Astrocyte (in vitro differentiated cells and primary cell): Measurements from ENCODE around the gene NCLN. TPM values are rescaled to one million over a fixed set of nuclear protein-coding genes. Genes with fewer than 3 reads are reported as not detected.
A peak's percentile ranks its signal among the peaks of the same experiment; 100 is the strongest.

Experiments
- DNase-seq: peaks from one replicate; pipeline ENCODE4 v3.0.0-alpha.2; 2010; ENCODE audit warnings: low read depth
- FAIRE-seq: peaks from 2 replicates; lab custom pipeline; 2011; peaks lifted over from hg19 to GRCh38; lab: Jason Lieb, UNC
- H2AFZ ChIP-seq: 2 replicates; pipeline ENCODE4 v1.6.0; 2012; ENCODE audit warnings: low read depth, low read length, inconsistent platforms
- H3K27ac ChIP-seq: 2 replicates; pipeline ENCODE4 v1.5.1; 2011; ENCODE audit warnings: low read depth, low read length, inconsistent platforms
- H3K27me3 ChIP-seq: 2 replicates; pipeline ENCODE4 v1.6.0; 2011; ENCODE audit warnings: low read length, inconsistent platforms; ENCODE audit not compliant: insufficient read depth
- H3K36me3 ChIP-seq: 2 replicates; pipeline ENCODE4 v1.5.1; 2011; ENCODE audit warnings: low read length, inconsistent platforms; ENCODE audit not compliant: insufficient read depth
- H3K4me1 ChIP-seq: 2 replicates; pipeline ENCODE4 v1.5.1; 2011; ENCODE audit warnings: low read length, inconsistent platforms; ENCODE audit not compliant: insufficient read depth
- H3K4me2 ChIP-seq: 2 replicates; pipeline ENCODE4 v1.6.0; 2012; ENCODE audit warnings: low read length, inconsistent platforms
- H3K4me3 ChIP-seq: 2 replicates; pipeline ENCODE4 v1.5.1; 2011; ENCODE audit warnings: low read depth, mild to moderate bottlenecking, low read length, inconsistent platforms; ENCODE audit not compliant: insufficient read depth
- H3K79me2 ChIP-seq: 2 replicates; pipeline ENCODE4 v1.6.0; 2012; ENCODE audit warnings: mild to moderate bottlenecking, low read length, inconsistent platforms; ENCODE audit not compliant: insufficient read depth
- H3K9ac ChIP-seq: 2 replicates; pipeline ENCODE4 v1.6.0; 2012; ENCODE audit warnings: mild to moderate bottlenecking, low read length, inconsistent platforms
- H3K9me3 ChIP-seq: 2 replicates; pipeline ENCODE4 v1.5.1; 2012; ENCODE audit warnings: low read depth, mild to moderate bottlenecking, low read length, inconsistent platforms; ENCODE audit not compliant: insufficient read depth
- H4K20me1 ChIP-seq: 2 replicates; pipeline ENCODE4 v1.6.0; 2012; ENCODE audit warnings: low read length, inconsistent platforms; ENCODE audit not compliant: insufficient read depth
- H3K27ac Mint-ChIP-seq: one replicate; pipeline ENCODE4 v1.8.0; 2021; ENCODE audit warnings: mild to moderate bottlenecking, mixed read lengths; ENCODE audit not compliant: unreplicated experiment
- H3K27me3 Mint-ChIP-seq: one replicate; pipeline ENCODE4 v1.8.0; 2021; ENCODE audit warnings: low read depth, mixed read lengths; ENCODE audit not compliant: unreplicated experiment
- H3K36me3 Mint-ChIP-seq: one replicate; pipeline ENCODE4 v1.8.0; 2021; ENCODE audit warnings: low read depth, mixed read lengths; ENCODE audit not compliant: unreplicated experiment
- H3K4me1 Mint-ChIP-seq: one replicate; pipeline ENCODE4 v1.8.0; 2021; ENCODE audit warnings: low read depth, mixed read lengths; ENCODE audit not compliant: unreplicated experiment
- H3K4me3 Mint-ChIP-seq: one replicate; pipeline ENCODE4 v1.8.0; 2021; ENCODE audit warnings: mild to moderate bottlenecking, moderate library complexity, mixed read lengths; ENCODE audit not compliant: unreplicated experiment
- H3K9me3 Mint-ChIP-seq: one replicate; pipeline ENCODE4 v1.8.0; 2021; ENCODE audit warnings: mild to moderate bottlenecking, mixed read lengths; ENCODE audit not compliant: unreplicated experiment
- EZH2 ChIP-seq: IDR thresholded peaks from 2 replicates; pipeline ENCODE4 v1.6.1; 2012; ENCODE audit warnings: mild to moderate bottlenecking, low read length, inconsistent platforms; ENCODE audit not compliant: insufficient read depth
- total RNA-seq: library from RNA; stranded (reverse); gene quantifications from 2 replicates; pipeline ENCODE4 v1.2.1, GENCODE V29; 2021
- TF ChIP-seq, protein P1 (sequence below): IDR thresholded peaks from 2 replicates; pipeline ENCODE4 v1.5.1; 2011; ENCODE audit warnings: low read depth, mild to moderate bottlenecking, inconsistent platforms, low read length, moderate library complexity; ENCODE audit not compliant: insufficient read depth

The NCLN gene
- total RNA-seq, 1 donor from 2014 or later, result 95.8 TPM

DNA sequence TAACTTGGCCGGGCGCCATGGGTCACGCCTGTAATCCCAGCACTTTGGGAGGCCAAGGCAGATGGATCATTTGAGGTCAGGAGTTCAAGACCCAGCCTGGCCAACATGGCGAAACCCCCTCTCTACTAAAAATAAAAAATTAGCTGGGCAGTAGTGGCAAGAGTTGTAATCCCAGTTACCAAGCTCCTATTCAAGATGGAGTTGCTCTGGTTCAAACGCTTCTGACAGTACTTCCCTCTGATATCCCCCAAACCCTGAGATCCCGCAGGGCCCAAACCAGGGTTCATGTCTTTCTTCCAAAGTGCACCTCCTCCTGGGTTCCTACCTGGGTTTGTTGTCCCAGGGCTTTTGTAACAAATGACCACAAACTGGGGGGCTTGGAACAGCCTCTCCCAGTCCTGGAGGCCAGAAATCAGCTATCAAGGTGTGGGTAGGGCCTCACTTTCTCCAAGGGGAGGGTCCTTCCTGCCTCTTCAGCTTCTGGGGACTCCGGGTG, 52.4 kb downstream of the NCLN start:
- Histone ChIP-seq H3K9me3 (no peaks in the 10 kb centered on the region), H3K79me2 (no peaks in the 10 kb centered on the region), H3K27me3 (peaks cover 2% of the 10 kb centered on the region), H3K9ac (no peak overlapping the region), H3K4me1 (no peaks in the 10 kb centered on the region), H3K4me3 (no peak overlapping the region), H3K4me2 (no peak overlapping the region), H3K36me3 (no peaks in the 10 kb centered on the region), H2AFZ (no peak overlapping the region), H3K27ac (no peak overlapping the region), H4K20me1 (no peaks in the 10 kb centered on the region)
- FAIRE-seq (no peak), DNase-seq (no peak)
- H3K4me3 Mint-ChIP-seq, result no peak overlapping the region
- H3K4me1 Mint-ChIP-seq, result no peaks in the 10 kb centered on the region
- H3K36me3 Mint-ChIP-seq, result no peaks in the 10 kb centered on the region
- TF ChIP-seq, protein P1, sequence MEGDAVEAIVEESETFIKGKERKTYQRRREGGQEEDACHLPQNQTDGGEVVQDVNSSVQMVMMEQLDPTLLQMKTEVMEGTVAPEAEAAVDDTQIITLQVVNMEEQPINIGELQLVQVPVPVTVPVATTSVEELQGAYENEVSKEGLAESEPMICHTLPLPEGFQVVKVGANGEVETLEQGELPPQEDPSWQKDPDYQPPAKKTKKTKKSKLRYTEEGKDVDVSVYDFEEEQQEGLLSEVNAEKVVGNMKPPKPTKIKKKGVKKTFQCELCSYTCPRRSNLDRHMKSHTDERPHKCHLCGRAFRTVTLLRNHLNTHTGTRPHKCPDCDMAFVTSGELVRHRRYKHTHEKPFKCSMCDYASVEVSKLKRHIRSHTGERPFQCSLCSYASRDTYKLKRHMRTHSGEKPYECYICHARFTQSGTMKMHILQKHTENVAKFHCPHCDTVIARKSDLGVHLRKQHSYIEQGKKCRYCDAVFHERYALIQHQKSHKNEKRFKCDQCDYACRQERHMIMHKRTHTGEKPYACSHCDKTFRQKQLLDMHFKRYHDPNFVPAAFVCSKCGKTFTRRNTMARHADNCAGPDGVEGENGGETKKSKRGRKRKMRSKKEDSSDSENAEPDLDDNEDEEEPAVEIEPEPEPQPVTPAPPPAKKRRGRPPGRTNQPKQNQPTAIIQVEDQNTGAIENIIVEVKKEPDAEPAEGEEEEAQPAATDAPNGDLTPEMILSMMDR, result no peak
- TF ChIP-seq EZH2, result no peak
- H3K27me3 Mint-ChIP-seq, result peaks cover 46% of the 10 kb centered on the region
- peaks cover 5% of the 10 kb centered on the region for H3K9me3 Mint-ChIP-seq
- no peak overlapping the region for H3K27ac Mint-ChIP-seq

DNA sequence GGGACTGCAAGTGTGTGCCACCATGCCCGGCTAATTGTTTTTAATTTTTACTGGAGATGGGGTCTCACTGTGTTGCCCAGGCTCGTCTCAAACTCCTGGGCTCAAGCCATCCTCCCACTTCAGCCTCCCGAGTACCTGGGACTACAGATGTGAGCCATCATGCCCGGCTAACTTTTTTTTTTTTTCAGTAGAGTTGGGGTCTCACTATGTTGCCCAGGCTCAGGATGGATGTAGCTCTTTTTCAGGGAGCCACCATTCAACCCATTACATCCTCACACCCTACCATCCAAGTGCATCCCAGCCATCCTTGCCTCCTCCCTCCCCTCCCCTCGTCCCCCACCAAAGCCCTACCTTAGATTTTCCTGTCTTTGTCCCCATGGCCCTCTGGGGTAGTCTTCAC, 53.6 kb downstream of the NCLN start:
- H3K4me3 Mint-ChIP-seq, result no peak overlapping the region
- H3K4me1 Mint-ChIP-seq, result no peaks in the 10 kb centered on the region
- Histone ChIP-seq H3K4me1 (no peaks in the 10 kb centered on the region), H3K27me3 (no peaks in the 10 kb centered on the region), H3K27ac (no peak overlapping the region), H3K9ac (no peak overlapping the region), H3K9me3 (no peaks in the 10 kb centered on the region), H3K36me3 (no peaks in the 10 kb centered on the region), H4K20me1 (peaks cover 3% of the 10 kb centered on the region), H3K79me2 (no peaks in the 10 kb centered on the region), H3K4me2 (no peak overlapping the region), H2AFZ (no peak overlapping the region), H3K4me3 (no peak overlapping the region)
- no peak overlapping the region for H3K27ac Mint-ChIP-seq
- peaks cover 3% of the 10 kb centered on the region for H3K9me3 Mint-ChIP-seq
- no peaks in the 10 kb centered on the region for H3K36me3 Mint-ChIP-seq
- FAIRE-seq, result no peak
- TF ChIP-seq EZH2, result no peak
- TF ChIP-seq, protein P1, result no peak
- peaks cover 33% of the 10 kb centered on the region for H3K27me3 Mint-ChIP-seq
- no peak for DNase-seq

DNA sequence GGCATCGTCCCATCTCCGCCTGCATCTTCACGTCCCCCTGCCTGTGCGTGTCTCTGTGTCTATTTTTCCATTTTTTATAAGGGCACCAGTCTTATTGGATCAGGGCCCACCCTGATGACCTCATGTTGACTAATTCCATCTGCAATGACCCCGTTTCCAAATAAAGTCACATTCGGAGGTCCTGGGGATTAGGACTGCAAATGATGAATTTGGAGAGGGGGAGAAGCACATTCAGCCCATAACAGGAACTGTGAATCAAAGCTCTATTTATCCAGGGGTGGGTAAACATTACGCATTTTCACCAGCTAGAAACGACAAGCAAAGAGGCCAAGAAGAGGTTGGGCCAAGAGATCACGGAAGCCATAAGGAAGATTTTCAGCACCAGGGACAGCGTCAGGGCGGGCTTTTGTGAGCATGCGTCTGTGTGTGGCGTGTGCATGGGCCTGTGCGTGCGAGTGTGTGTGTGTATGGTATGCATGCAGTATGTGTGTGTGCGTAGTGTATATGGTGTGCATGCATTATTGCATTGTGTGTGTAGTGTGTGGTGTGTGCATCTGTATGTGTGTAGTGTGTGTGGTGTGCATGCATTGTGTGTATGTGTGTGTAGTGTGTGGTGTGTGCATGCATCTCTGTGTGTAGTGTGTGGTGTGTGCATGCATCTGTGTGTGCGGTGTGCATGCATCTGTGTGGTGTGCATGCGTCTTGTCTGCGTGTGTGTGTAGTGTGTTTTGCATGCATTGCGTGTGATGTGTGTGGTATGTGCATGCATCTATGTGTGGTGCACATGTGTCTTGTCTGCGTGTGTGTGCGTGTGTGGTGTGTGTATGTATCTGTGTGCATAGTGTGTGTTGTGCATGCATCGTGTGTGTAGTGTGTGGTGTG, 58.3 kb downstream of the NCLN start:
- Mint-ChIP-seq H3K36me3 (no peaks in the 10 kb centered on the region), H3K4me3 (no peak overlapping the region), H3K27me3 (peaks cover 28% of the 10 kb centered on the region), H3K9me3 (peaks cover 3% of the 10 kb centered on the region), H3K4me1 (no peaks in the 10 kb centered on the region), H3K27ac (no peak overlapping the region)
- Histone ChIP-seq H3K9ac (no peak overlapping the region), H3K4me2 (peak overlapping the region; percentile 15), H3K27ac (no peak overlapping the region), H3K9me3 (no peaks in the 10 kb centered on the region), H3K4me1 (no peaks in the 10 kb centered on the region), H3K36me3 (no peaks in the 10 kb centered on the region), H3K4me3 (no peak overlapping the region), H4K20me1 (peaks cover 11% of the 10 kb centered on the region), H3K79me2 (no peaks in the 10 kb centered on the region), H2AFZ (no peak overlapping the region), H3K27me3 (no peaks in the 10 kb centered on the region)
- peak; percentile 47 for DNase-seq
- FAIRE-seq, result no peak
- TF ChIP-seq, protein P1, result no peak
- no peak for TF ChIP-seq EZH2
